Chondrocyte (in vitro differentiated cells): ENCODE data around the gene PRDM4. TPM values are rescaled to one million over a fixed set of nuclear protein-coding genes. Genes with fewer than 3 reads are reported as not detected.

Experiments
- DNase-seq: peaks from one replicate; pipeline ENCODE4 v3.0.0; 2021; ENCODE audit warnings: mixed read lengths, low spot score
- H3K27ac Mint-ChIP-seq: one replicate; pipeline ENCODE4 v1.8.0; 2021; ENCODE audit warnings: mild to moderate bottlenecking, moderate library complexity, mixed read lengths; ENCODE audit not compliant: unreplicated experiment
- H3K27me3 Mint-ChIP-seq: 2 replicates; pipeline ENCODE4 v1.8.0; 2021; ENCODE audit warnings: low read depth, mixed read lengths
- H3K36me3 Mint-ChIP-seq: 2 replicates; pipeline ENCODE4 v1.8.0; 2021; ENCODE audit warnings: low read depth, mixed read lengths
- H3K4me1 Mint-ChIP-seq: 2 replicates; pipeline ENCODE4 v1.8.0; 2021; ENCODE audit warnings: low read depth, mild to moderate bottlenecking, mixed read lengths
- H3K4me3 Mint-ChIP-seq: one replicate; pipeline ENCODE4 v1.8.0; 2021; ENCODE audit warnings: mild to moderate bottlenecking, moderate library complexity, mixed read lengths; ENCODE audit not compliant: unreplicated experiment
- H3K9me3 Mint-ChIP-seq: 2 replicates; pipeline ENCODE4 v1.8.0; 2021; ENCODE audit warnings: low read depth, mixed read lengths
- total RNA-seq: library from RNA; stranded (reverse); gene quantifications from 3 replicates; pipeline ENCODE4 v1.2.1, GENCODE V29; 2021
- TF ChIP-seq, protein P1 (sequence below): fragments of 200-600 bp; sonication (generic); IDR thresholded peaks from 2 replicates; pipeline ENCODE4 v1.5.0; 2021; ENCODE audit warnings: antibody characterized with exemption, mild to moderate bottlenecking, moderate library complexity

PRDM4 gene
- total RNA-seq, 1 donor from 2014 or later = 22.5 TPM

DNA sequence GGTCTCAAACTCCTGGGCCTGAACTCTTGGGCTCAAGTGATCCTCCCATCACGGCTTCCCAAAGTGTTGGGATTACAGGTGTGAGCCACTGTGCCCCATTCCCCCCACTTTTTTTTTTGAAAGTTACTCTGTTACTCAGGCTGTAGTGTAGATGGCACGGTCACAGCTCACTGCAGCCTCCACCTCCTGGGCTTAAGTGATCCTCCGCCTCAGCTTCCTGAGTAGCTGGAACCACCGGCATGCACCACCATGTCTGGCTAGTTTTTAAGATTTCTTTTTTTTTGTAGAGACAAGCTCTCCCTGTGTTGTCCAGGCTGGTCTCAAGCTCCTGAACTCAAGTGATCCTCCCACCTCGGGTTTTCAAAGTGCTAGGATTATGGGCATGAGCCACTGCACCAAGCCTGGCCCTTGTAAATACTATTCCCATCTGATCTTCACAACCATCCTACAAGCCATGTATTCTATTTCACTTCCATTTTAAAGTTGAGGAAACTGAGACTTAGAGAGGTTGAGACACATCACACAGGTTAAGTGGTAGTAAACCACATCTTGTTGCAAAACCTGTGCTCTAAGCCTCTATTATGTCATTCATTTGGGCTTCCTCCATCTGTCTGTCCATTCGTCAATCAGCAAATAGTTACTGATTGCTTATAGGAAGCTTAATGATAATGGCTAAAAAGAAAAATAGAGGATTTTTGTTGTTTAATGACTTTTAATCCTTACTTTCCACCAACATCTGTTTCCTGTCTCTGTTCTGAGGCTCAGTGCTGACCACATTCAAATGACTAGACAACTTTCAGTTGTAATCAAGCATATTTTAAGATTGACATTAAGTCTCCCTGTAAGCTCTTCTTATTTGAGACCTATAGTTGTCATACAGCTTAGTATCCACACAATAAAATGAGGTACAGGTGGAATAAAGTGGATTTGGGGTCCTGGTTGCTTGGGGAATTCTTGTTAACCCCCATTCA is 22.8 kb upstream of the PRDM4 start:
- H3K27me3 Mint-ChIP-seq = peaks cover 39% of the 10 kb centered on the region
- TF ChIP-seq, protein P1, sequence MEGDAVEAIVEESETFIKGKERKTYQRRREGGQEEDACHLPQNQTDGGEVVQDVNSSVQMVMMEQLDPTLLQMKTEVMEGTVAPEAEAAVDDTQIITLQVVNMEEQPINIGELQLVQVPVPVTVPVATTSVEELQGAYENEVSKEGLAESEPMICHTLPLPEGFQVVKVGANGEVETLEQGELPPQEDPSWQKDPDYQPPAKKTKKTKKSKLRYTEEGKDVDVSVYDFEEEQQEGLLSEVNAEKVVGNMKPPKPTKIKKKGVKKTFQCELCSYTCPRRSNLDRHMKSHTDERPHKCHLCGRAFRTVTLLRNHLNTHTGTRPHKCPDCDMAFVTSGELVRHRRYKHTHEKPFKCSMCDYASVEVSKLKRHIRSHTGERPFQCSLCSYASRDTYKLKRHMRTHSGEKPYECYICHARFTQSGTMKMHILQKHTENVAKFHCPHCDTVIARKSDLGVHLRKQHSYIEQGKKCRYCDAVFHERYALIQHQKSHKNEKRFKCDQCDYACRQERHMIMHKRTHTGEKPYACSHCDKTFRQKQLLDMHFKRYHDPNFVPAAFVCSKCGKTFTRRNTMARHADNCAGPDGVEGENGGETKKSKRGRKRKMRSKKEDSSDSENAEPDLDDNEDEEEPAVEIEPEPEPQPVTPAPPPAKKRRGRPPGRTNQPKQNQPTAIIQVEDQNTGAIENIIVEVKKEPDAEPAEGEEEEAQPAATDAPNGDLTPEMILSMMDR = no peak
- H3K9me3 Mint-ChIP-seq = no peaks in the 10 kb centered on the region
- H3K4me3 Mint-ChIP-seq = no peak overlapping the region
- H3K4me1 Mint-ChIP-seq = no peaks in the 10 kb centered on the region
- no peak overlapping the region for H3K27ac Mint-ChIP-seq
- no peaks in the 10 kb centered on the region for H3K36me3 Mint-ChIP-seq
- DNase-seq = no peak

DNA sequence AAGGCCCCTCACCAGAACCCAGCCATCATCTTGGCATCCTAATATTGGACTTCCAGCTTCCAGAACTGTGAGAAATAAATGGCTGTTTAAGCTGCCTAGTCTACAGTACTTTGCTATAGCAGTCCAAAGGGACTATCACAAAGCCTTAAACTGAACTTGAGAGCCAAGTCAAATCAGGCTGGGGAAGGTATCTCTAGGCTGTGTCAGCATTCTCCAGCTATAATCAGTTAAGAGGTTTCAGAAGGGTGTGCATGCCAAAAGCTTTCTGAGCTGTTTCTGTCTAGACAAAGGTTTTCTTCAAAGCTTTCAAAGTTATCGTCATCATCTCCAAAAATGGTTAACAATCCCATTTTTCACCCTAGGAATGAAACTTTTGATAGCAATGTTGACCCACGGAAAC is 21.1 kb upstream of the PRDM4 start:
- no peaks in the 10 kb centered on the region for H3K4me1 Mint-ChIP-seq
- TF ChIP-seq, protein P1 = no peak
- peaks cover 48% of the 10 kb centered on the region for H3K27me3 Mint-ChIP-seq
- DNase-seq = no peak
- no peak overlapping the region for H3K4me3 Mint-ChIP-seq
- no peak overlapping the region for H3K27ac Mint-ChIP-seq
- no peaks in the 10 kb centered on the region for H3K36me3 Mint-ChIP-seq
- no peaks in the 10 kb centered on the region for H3K9me3 Mint-ChIP-seq

DNA sequence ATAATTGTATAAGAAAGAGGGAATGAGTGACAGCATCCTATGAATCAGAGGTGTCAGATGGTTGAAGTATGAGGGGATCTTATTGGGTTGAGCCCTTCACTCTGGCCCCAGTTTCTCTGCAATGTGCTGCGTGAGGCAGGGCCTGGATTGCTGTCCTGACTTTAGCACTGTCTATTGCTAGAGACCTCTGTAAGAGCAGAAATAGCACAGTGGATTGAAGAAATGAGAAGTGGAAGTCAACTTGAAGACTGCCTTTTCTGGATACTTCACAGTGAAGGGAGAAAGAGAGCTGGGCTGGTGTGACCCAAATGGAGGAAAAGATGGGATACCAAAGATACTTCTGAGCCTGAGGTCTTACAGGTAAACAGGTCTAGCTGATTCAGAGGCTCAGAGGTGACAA is 19.4 kb upstream of the PRDM4 start:
- H3K27ac Mint-ChIP-seq = no peak overlapping the region
- peaks cover 63% of the 10 kb centered on the region for H3K27me3 Mint-ChIP-seq

DNA sequence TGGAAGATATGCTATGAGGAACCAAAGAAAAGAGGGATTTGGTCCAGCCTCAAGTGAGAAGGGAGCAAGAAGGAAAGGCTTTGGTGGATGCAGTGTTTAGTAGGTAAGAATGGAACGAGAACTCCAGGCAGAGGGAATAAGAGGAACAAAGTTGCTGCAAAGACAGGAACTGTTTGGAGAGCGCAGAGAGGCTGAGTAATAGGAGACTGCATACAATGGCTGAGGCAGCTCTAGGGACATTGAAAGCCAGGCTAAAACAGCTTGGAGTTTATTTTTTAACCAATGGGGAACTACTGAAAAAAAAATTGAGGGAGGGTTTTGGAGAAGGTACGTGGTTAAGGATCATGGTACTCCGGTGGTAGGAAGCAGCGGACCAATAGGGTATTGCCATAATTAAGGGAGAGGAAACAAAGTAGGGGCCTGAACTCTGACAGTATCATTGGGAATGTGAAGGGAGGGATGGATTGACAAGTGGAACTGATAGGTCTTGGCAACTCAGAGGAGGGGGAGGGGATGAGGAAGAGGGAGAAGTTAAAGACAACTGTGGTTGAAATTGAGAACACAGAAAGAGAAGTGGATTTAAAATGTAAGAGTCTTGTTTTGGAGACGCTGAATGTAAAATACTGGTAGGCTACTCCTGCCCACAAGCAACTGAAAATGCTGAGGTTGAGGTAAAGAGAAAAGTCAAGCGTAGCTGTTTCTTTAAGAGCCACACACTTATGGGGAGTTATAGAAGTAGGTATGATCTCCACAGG is 18.3 kb upstream of the PRDM4 start:
- no peaks in the 10 kb centered on the region for H3K36me3 Mint-ChIP-seq
- H3K27me3 Mint-ChIP-seq = peaks cover 68% of the 10 kb centered on the region
- peaks cover 3% of the 10 kb centered on the region for H3K4me1 Mint-ChIP-seq
- no peak overlapping the region for H3K27ac Mint-ChIP-seq
- DNase-seq = no peak
- TF ChIP-seq, protein P1 = no peak
- H3K4me3 Mint-ChIP-seq = no peak overlapping the region
- H3K9me3 Mint-ChIP-seq = no peaks in the 10 kb centered on the region

More for the DNA sequence above, 19.4 kb upstream of the PRDM4 start:
- no peaks in the 10 kb centered on the region for H3K9me3 Mint-ChIP-seq
- H3K4me1 Mint-ChIP-seq = no peaks in the 10 kb centered on the region
- no peaks in the 10 kb centered on the region for H3K36me3 Mint-ChIP-seq
- DNase-seq = no peak
- TF ChIP-seq, protein P1 = no peak
- no peak overlapping the region for H3K4me3 Mint-ChIP-seq

DNA sequence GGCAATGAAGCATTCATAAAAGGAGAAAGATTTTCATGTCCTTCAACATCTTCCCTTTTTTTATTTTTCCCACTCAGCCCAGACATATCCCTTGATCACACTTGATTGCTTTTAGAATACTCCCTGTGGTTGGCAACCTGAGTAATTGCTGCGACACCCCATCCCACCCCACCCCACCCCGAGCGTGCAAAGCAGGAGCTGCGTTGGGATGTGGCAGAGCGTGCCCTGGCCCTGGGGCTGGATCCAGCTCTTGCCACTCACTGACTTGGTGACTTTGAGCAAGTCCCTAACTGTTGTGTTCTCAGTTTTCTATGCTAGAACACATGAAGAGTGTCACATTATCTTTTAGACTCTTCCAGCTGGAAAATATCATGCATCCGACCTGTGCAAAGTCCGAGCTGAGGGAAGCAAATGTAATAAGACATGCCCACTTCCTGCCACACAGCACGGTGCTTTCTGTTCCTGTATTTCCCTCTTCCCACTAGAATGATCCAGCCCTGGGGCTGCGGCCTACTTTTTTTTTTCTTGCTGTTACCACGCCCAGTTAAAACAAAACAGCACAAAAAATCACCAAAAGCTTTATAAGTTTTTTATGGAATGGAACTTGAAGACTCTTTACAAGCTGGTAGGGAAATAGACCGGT is 17.6 kb upstream of the PRDM4 start:
- peaks cover 70% of the 10 kb centered on the region for H3K27me3 Mint-ChIP-seq

More for the DNA sequence above, 17.6 kb upstream of the PRDM4 start:
- H3K4me3 Mint-ChIP-seq = no peak overlapping the region
- H3K27ac Mint-ChIP-seq = no peak overlapping the region
- peaks cover 3% of the 10 kb centered on the region for H3K4me1 Mint-ChIP-seq
- TF ChIP-seq, protein P1 = no peak
- H3K36me3 Mint-ChIP-seq = no peaks in the 10 kb centered on the region
- H3K9me3 Mint-ChIP-seq = no peaks in the 10 kb centered on the region
- DNase-seq = no peak
